Measurements from ENCODE around the gene MEGF11.

MEGF11 gene

GRCh38 chr15:66094331-66094730, 159.2 kb downstream of the MEGF11 start:
- H2AFZ ChIP-seq (ENCODE audit: low read length), result no peak overlapping the region
- no peaks in the 10 kb centered on the region for H3K27me3 ChIP-seq (ENCODE audit: insufficient read depth, low read length, poor library complexity, severe bottlenecking)
- no peaks in the 10 kb centered on the region for H3F3A ChIP-seq (ENCODE audit: low read depth)
- no peak overlapping the region for H3K4me3 ChIP-seq (ENCODE audit: low read length, poor library complexity, severe bottlenecking)
- no peak overlapping the region for H3K9ac ChIP-seq (ENCODE audit: low read depth, low read length, poor library complexity, severe bottlenecking)
- no peak for TF ChIP-seq EZH2phosphoT487 (IDR thresholded peaks at IDR 0.05; ENCODE audit: borderline replicate concordance)
- TF ChIP-seq, protein P1, sequence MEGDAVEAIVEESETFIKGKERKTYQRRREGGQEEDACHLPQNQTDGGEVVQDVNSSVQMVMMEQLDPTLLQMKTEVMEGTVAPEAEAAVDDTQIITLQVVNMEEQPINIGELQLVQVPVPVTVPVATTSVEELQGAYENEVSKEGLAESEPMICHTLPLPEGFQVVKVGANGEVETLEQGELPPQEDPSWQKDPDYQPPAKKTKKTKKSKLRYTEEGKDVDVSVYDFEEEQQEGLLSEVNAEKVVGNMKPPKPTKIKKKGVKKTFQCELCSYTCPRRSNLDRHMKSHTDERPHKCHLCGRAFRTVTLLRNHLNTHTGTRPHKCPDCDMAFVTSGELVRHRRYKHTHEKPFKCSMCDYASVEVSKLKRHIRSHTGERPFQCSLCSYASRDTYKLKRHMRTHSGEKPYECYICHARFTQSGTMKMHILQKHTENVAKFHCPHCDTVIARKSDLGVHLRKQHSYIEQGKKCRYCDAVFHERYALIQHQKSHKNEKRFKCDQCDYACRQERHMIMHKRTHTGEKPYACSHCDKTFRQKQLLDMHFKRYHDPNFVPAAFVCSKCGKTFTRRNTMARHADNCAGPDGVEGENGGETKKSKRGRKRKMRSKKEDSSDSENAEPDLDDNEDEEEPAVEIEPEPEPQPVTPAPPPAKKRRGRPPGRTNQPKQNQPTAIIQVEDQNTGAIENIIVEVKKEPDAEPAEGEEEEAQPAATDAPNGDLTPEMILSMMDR (conservative IDR thresholded peaks at IDR 0.05; ENCODE audit: low read length), result no peak
- no peaks in the 10 kb centered on the region for H3K79me2 ChIP-seq (ENCODE audit: insufficient read depth, low read length)
- no peak overlapping the region for H3K4me2 ChIP-seq (ENCODE audit: low read depth, low read length, poor library complexity, severe bottlenecking)
- H3K36me3 ChIP-seq (ENCODE audit: insufficient read depth, low read length), result no peaks in the 10 kb centered on the region
- H3K9me3 ChIP-seq (ENCODE audit: insufficient read depth, low read depth, low read length), result no peaks in the 10 kb centered on the region
- no peaks in the 10 kb centered on the region for H3K9me2 ChIP-seq (replicated peaks; ENCODE audit: low read depth, low read length)
- H4K20me1 ChIP-seq (ENCODE audit: insufficient read depth, low read length, poor library complexity, severe bottlenecking), result no peaks in the 10 kb centered on the region
- H3K4me1 ChIP-seq (ENCODE audit: insufficient read depth, low read length, poor library complexity, severe bottlenecking), result no peaks in the 10 kb centered on the region

- no peaks in the 10 kb centered on the region for H3K36me3 ChIP-seq (ENCODE audit: insufficient read depth, low read length)
- no peak overlapping the region for H3K4me2 ChIP-seq (ENCODE audit: low read depth, low read length, poor library complexity, severe bottlenecking)
- no peak overlapping the region for H3K9ac ChIP-seq (ENCODE audit: low read depth, low read length, poor library complexity, severe bottlenecking)
- H3F3A ChIP-seq (ENCODE audit: low read depth), result no peaks in the 10 kb centered on the region
- H2AFZ ChIP-seq (ENCODE audit: low read length), result no peak overlapping the region
- H3K9me2 ChIP-seq (replicated peaks; ENCODE audit: low read depth, low read length), result no peaks in the 10 kb centered on the region
- no peaks in the 10 kb centered on the region for H3K79me2 ChIP-seq (ENCODE audit: insufficient read depth, low read length)
- no peak overlapping the region for H3K4me3 ChIP-seq (ENCODE audit: low read length, poor library complexity, severe bottlenecking)
- H4K20me1 ChIP-seq (ENCODE audit: insufficient read depth, low read length, poor library complexity, severe bottlenecking), result no peaks in the 10 kb centered on the region
- no peaks in the 10 kb centered on the region for H3K4me1 ChIP-seq (ENCODE audit: insufficient read depth, low read length, poor library complexity, severe bottlenecking)
- no peaks in the 10 kb centered on the region for H3K9me3 ChIP-seq (ENCODE audit: insufficient read depth, low read depth, low read length)
- no peaks in the 10 kb centered on the region for H3K27me3 ChIP-seq (ENCODE audit: insufficient read depth, low read length, poor library complexity, severe bottlenecking)
- no peak for TF ChIP-seq EZH2phosphoT487 (IDR thresholded peaks at IDR 0.05; ENCODE audit: borderline replicate concordance)
- TF ChIP-seq, protein P1 (conservative IDR thresholded peaks at IDR 0.05; ENCODE audit: low read length), result no peak
Observed at GRCh38 chr15:66092053-66093016, 161.2 kb downstream of the MEGF11 start.

- no peak overlapping the region for H3K4me3 ChIP-seq (ENCODE audit: low read length, poor library complexity, severe bottlenecking)
- H4K20me1 ChIP-seq (ENCODE audit: insufficient read depth, low read length, poor library complexity, severe bottlenecking), result no peaks in the 10 kb centered on the region
- H3K4me1 ChIP-seq (ENCODE audit: insufficient read depth, low read length, poor library complexity, severe bottlenecking), result no peaks in the 10 kb centered on the region
- no peaks in the 10 kb centered on the region for H3K9me3 ChIP-seq (ENCODE audit: insufficient read depth, low read depth, low read length)
- H3K27me3 ChIP-seq (ENCODE audit: insufficient read depth, low read length, poor library complexity, severe bottlenecking), result no peaks in the 10 kb centered on the region
- H2AFZ ChIP-seq (ENCODE audit: low read length), result no peak overlapping the region
- no peaks in the 10 kb centered on the region for H3K9me2 ChIP-seq (replicated peaks; ENCODE audit: low read depth, low read length)
- TF ChIP-seq, protein P1 (conservative IDR thresholded peaks at IDR 0.05; ENCODE audit: low read length), result no peak
- TF ChIP-seq EZH2phosphoT487 (IDR thresholded peaks at IDR 0.05; ENCODE audit: borderline replicate concordance), result no peak
- no peaks in the 10 kb centered on the region for H3F3A ChIP-seq (ENCODE audit: low read depth)
- no peak overlapping the region for H3K9ac ChIP-seq (ENCODE audit: low read depth, low read length, poor library complexity, severe bottlenecking)
- no peaks in the 10 kb centered on the region for H3K79me2 ChIP-seq (ENCODE audit: insufficient read depth, low read length)
- H3K36me3 ChIP-seq (ENCODE audit: insufficient read depth, low read length), result no peaks in the 10 kb centered on the region
- H3K4me2 ChIP-seq (ENCODE audit: low read depth, low read length, poor library complexity, severe bottlenecking), result no peak overlapping the region
Observed at GRCh38 chr15:66089509-66089908, 164.0 kb downstream of the MEGF11 start.
